ENCODE data around the gene NEGR1.

Gene NEGR1

DNA sequence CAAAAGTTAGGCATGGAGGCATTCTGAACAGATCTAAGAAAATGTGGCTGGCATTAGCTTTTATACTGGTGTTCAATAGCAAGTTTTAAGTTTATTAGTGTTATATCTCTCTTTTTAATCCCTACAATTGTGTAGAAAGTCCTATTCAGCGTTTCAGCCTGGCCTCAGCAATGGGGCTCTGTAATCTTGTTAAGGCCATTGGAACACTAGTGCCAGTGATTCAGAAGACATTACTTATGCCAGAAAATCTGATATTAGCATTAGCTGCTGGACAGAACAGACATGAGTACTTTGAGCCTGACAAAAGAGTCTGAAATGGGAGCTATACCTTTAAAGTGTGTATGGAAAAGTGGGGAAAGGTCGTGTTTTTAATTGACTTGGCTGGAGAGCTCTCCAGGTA, 167.0 kb downstream of the NEGR1 start:
- TF ChIP-seq, protein P1, sequence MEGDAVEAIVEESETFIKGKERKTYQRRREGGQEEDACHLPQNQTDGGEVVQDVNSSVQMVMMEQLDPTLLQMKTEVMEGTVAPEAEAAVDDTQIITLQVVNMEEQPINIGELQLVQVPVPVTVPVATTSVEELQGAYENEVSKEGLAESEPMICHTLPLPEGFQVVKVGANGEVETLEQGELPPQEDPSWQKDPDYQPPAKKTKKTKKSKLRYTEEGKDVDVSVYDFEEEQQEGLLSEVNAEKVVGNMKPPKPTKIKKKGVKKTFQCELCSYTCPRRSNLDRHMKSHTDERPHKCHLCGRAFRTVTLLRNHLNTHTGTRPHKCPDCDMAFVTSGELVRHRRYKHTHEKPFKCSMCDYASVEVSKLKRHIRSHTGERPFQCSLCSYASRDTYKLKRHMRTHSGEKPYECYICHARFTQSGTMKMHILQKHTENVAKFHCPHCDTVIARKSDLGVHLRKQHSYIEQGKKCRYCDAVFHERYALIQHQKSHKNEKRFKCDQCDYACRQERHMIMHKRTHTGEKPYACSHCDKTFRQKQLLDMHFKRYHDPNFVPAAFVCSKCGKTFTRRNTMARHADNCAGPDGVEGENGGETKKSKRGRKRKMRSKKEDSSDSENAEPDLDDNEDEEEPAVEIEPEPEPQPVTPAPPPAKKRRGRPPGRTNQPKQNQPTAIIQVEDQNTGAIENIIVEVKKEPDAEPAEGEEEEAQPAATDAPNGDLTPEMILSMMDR (IDR thresholded peaks at IDR 0.05; ENCODE audit: low read length, missing control alignments) = no peak
- DNase-seq (ENCODE audit: low read depth) = no peak
- no peak overlapping the region for H3K4me3 ChIP-seq (replicated peaks; ENCODE audit: low read depth, low read length)

DNA sequence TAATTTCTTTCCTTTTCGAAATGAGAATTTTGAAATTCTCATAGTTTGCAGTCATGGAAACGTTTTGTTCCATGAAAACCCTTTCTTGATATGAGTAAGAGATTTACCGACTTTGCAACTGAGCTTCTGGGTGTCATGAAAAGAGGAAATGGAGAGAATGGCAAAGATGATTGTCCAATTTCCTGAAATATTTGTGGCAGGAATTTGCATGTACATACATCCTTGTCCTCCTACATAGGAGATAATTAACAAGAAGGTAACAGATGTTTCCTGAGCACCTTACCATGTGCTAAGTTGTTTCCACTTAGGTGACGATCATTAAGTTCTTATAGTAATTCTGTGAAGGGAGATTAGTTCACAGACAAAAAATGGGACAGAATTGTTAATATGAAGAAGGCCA, 170.7 kb downstream of the NEGR1 start:
- H3K4me3 ChIP-seq (replicated peaks; ENCODE audit: low read depth, low read length) = no peak overlapping the region
- TF ChIP-seq, protein P1 (IDR thresholded peaks at IDR 0.05; ENCODE audit: low read length, missing control alignments) = no peak
- DNase-seq (ENCODE audit: low read depth) = peak; percentile 20

DNA sequence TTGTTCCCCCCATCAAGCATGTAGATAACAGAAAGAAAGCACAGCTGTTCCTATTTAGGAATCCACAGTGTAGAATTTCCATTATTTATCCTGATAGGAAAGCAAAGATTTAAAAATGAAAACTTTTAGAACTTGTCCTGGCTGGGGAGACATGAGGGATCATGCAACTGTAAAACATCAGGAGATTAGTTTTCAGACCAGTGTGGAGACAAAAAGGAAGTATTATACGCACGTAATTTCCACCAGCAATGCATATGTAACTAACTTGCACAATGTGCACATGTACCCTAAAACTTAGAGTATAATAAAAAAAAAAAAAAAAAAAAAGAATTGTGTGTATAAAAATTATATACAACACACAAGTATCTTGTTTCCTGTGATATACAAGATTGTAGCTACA, 172.4 kb downstream of the NEGR1 start:
- no peak for DNase-seq (ENCODE audit: low read depth)
- TF ChIP-seq, protein P1 (IDR thresholded peaks at IDR 0.05; ENCODE audit: low read length, missing control alignments) = no peak

DNA sequence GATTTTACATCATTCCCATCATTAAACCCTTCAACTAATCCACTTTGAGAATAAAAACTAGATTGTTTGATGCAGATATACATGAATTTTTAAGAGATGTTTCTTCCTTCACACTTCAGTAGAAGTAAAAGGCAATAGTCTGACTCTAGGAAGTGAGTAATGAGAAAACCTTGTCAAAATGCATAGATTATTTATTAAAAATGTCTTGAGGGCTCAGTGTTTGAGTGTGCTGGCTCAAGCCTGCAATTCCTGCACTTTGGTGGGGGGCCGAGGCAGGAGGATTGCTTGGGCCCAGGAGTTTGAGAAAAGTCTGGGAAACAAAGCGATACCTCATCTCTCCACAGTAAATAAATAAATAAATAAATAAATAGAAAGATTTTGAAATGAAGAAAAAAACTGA, 177.1 kb downstream of the NEGR1 start:
- DNase-seq (ENCODE audit: low read depth) = no peak
- H3K4me3 ChIP-seq (replicated peaks; ENCODE audit: low read depth, low read length) = no peak overlapping the region
- TF ChIP-seq, protein P1 (IDR thresholded peaks at IDR 0.05; ENCODE audit: low read length, missing control alignments) = no peak

More for the DNA sequence above, 172.4 kb downstream of the NEGR1 start:
- no peak overlapping the region for H3K4me3 ChIP-seq (replicated peaks; ENCODE audit: low read depth, low read length)

DNA sequence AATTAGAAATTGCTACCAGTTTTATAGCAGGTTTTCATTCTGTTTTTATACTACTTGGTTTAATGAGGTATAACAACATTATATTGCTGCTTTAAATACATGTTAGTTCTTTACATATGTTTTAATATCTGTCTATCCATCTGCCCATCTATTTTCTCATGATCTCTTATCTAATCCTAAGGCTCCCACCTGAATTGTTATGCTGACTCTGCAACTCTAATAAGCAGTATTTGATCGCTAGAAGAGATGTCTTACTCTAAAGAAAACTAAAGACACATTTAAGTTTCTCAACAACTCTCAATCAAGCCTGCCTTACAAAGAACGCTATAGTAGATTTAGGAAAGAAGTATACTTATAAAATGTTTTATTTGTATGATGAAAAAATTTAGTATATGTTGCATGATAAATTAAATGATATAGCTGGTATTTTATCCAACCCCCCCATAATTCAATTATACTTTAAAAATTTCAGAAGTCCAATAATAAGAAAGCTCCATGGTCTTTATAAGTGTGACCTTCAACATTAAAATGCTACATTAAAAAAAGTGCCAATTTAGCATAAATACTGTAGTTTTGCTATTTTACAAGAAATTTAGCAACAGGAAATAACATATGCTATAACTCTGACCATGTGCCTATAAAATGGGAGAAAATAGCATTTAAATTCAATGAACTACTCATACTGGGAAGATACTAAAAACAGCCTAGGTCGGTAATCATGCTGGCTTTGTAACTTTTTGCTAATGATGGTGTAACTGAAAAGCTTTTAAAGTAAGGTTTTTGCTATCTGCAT, 180.3 kb downstream of the NEGR1 start:
- H3K4me3 ChIP-seq (replicated peaks; ENCODE audit: low read depth, low read length) = no peak overlapping the region
- DNase-seq (ENCODE audit: low read depth) = no peak
- TF ChIP-seq, protein P1 (IDR thresholded peaks at IDR 0.05; ENCODE audit: low read length, missing control alignments) = no peak

DNA sequence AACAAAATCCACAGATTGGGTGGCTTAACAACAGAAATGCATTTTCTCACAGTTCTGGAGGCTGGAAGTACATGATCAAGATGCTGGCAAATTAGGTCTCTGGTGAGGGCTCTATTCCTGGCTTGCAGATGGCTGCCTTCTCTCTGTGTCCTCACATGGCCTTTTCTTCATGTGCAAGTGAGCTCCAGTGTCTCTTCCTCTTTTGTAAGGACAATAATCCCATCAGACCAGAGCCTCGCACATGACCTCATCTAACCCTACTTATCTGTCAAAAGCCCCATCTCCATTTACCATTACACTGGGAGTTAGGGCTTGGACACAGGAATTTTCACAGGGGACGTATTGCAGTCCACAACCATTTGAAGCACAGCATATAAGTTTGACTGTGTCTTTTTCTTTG, 181.6 kb downstream of the NEGR1 start:
- TF ChIP-seq, protein P1 (IDR thresholded peaks at IDR 0.05; ENCODE audit: low read length, missing control alignments) = no peak
- no peak overlapping the region for H3K4me3 ChIP-seq (replicated peaks; ENCODE audit: low read depth, low read length)
- no peak for DNase-seq (ENCODE audit: low read depth)
